ENCODE results near the gene PROM1. TPM values are rescaled to one million over a fixed set of nuclear protein-coding genes. Genes with fewer than 3 reads are reported as not detected.

PROM1 gene
- total and polyA plus RNA-seq, 2 of the 13 experiments (the other 11 are each of a cell fraction or from before 2014, with no cell fraction given) = 3.9 to 16.4 TPM

DNA sequence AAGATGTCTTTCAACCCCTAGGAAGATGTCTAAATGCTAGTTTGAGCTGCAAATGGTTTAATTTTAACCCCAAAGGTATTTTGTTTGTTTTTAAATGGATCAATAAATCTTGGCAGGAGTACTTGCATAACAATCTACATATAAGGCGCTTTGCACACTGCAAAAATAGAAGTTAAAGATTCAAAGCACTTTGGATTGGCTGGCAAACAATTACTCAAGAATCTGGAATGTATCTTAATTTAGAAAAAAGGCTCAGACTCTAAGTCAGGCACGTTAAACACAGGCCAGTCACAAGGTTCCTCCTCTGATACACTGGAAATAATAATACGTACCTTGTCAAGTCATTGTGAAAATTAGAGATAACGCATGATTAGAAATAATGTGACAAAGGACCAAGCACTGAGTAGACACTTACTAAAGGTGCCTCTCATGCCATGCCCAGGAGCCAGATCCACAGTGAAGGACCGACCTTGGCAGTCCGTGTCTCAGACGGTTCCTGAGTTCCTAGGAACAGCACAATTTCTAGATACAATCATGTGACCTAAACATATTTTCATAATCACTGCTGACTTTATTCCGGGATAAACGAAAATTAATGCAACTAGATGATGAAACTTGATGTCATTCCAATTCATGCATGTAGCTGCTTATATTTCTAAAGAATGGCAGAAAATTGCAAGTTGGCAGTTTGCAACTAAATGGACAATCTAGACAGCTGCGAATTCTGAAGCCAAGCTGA is 49.6 kb downstream of the PROM1 start (continued):
- TF ChIP-seq, protein P1, sequence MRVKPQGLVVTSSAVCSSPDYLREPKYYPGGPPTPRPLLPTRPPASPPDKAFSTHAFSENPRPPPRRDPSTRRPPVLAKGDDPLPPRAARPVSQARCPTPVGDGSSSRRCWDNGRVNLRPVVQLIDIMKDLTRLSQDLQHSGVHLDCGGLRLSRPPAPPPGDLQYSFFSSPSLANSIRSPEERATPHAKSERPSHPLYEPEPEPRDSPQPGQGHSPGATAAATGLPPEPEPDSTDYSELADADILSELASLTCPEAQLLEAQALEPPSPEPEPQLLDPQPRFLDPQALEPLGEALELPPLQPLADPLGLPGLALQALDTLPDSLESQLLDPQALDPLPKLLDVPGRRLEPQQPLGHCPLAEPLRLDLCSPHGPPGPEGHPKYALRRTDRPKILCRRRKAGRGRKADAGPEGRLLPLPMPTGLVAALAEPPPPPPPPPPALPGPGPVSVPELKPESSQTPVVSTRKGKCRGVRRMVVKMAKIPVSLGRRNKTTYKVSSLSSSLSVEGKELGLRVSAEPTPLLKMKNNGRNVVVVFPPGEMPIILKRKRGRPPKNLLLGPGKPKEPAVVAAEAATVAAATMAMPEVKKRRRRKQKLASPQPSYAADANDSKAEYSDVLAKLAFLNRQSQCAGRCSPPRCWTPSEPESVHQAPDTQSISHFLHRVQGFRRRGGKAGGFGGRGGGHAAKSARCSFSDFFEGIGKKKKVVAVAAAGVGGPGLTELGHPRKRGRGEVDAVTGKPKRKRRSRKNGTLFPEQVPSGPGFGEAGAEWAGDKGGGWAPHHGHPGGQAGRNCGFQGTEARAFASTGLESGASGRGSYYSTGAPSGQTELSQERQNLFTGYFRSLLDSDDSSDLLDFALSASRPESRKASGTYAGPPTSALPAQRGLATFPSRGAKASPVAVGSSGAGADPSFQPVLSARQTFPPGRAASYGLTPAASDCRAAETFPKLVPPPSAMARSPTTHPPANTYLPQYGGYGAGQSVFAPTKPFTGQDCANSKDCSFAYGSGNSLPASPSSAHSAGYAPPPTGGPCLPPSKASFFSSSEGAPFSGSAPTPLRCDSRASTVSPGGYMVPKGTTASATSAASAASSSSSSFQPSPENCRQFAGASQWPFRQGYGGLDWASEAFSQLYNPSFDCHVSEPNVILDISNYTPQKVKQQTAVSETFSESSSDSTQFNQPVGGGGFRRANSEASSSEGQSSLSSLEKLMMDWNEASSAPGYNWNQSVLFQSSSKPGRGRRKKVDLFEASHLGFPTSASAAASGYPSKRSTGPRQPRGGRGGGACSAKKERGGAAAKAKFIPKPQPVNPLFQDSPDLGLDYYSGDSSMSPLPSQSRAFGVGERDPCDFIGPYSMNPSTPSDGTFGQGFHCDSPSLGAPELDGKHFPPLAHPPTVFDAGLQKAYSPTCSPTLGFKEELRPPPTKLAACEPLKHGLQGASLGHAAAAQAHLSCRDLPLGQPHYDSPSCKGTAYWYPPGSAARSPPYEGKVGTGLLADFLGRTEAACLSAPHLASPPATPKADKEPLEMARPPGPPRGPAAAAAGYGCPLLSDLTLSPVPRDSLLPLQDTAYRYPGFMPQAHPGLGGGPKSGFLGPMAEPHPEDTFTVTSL (CRISPR knock-in tag; IDR thresholded peaks at IDR 0.05; ENCODE audit: borderline replicate concordance) = peak; percentile 73; the same call in 1 of the 2 replicates
- TF ChIP-seq, protein P2, sequence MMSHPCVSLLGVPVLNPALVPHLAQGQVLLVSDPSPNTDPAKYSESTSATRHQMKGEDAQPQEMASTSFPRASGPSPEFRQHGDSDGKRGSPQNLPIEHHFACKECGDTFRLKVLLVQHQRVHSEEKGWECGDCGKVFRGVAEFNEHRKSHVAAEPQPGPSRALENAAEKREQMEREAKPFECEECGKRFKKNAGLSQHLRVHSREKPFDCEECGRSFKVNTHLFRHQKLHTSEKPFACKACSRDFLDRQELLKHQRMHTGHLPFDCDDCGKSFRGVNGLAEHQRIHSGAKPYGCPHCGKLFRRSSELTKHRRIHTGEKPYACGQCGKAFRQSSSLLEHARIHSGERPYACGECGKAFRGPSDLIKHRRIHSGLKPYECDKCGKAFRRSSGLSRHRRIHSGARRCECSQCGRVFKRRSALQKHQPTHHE (CRISPR knock-in tag; IDR thresholded peaks at IDR 0.05; ENCODE audit: borderline replicate concordance) = 0 out of 2 replicates have a peak, but pooled peaks have one; percentile 27
- TF ChIP-seq NR2F2 (IDR thresholded peaks at IDR 0.05; ENCODE audit: borderline replicate concordance, low read depth) = 0 out of 2 replicates have a peak, but pooled peaks have one; percentile 20
- TF ChIP-seq TCF7 (IDR thresholded peaks at IDR 0.05; ENCODE audit: low read depth) = peak; percentile 66
- peak; percentile 47; the same call in 1 of the 2 replicates for TF ChIP-seq KMT2B (CRISPR knock-in tag; IDR thresholded peaks at IDR 0.05)
- TF ChIP-seq NR2C2 (CRISPR knock-in tag; IDR thresholded peaks at IDR 0.05; ENCODE audit: borderline replicate concordance) = no peak
- peak; percentile 70; the same call in 1 of the 2 replicates for TF ChIP-seq ZSCAN9 (CRISPR knock-in tag; IDR thresholded peaks at IDR 0.05; ENCODE audit: borderline replicate concordance)
- TF ChIP-seq, protein P3, sequence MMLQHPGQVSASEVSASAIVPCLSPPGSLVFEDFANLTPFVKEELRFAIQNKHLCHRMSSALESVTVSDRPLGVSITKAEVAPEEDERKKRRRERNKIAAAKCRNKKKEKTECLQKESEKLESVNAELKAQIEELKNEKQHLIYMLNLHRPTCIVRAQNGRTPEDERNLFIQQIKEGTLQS (CRISPR knock-in tag; IDR thresholded peaks at IDR 0.05) = peak; percentile 32; the same call in 1 of the 2 replicates
- peak; percentile 60; the same call in 1 of the 2 replicates for TF ChIP-seq JUND (CRISPR knock-in tag; IDR thresholded peaks at IDR 0.05)
- no peak for TF ChIP-seq CAMTA2 (CRISPR knock-in tag; IDR thresholded peaks at IDR 0.05; ENCODE audit: borderline replicate concordance)
- no peak for TF ChIP-seq YEATS2 (CRISPR knock-in tag; IDR thresholded peaks at IDR 0.05; ENCODE audit: borderline replicate concordance)
- TF ChIP-seq DR1 (CRISPR knock-in tag; IDR thresholded peaks at IDR 0.05) = no peak
- TF ChIP-seq, protein P4, sequence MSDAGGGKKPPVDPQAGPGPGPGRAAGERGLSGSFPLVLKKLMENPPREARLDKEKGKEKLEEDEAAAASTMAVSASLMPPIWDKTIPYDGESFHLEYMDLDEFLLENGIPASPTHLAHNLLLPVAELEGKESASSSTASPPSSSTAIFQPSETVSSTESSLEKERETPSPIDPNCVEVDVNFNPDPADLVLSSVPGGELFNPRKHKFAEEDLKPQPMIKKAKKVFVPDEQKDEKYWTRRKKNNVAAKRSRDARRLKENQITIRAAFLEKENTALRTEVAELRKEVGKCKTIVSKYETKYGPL (CRISPR knock-in tag; IDR thresholded peaks at IDR 0.05) = peak; percentile 86
- no peak for TF ChIP-seq SOX13 (IDR thresholded peaks at IDR 0.05)
- TF ChIP-seq SOX13 (CRISPR knock-in tag; conservative IDR thresholded peaks at IDR 0.05 in 1 of 2, IDR thresholded peaks at IDR 0.05 in 1 of 2) = peak in 1 of 2 experiments; percentile 78; a peak in 2 of 4 replicates
- no peak for TF ChIP-seq MYNN (CRISPR knock-in tag; IDR thresholded peaks at IDR 0.05; ENCODE audit: low read depth)
- no peak for TF ChIP-seq ZNF33A (CRISPR knock-in tag; IDR thresholded peaks at IDR 0.05; ENCODE audit: borderline replicate concordance)

Measured in HepG2 (cell line).